Prostate gland (tissue), 2 donors: Measurements from ENCODE around the gene ABLIM1.

Source experiments
- CTCF ChIP-seq, 4 experiments: fragments of 200-600 bp in 2 of 4; fragments of 450-650 bp in 2 of 4; sonication (generic) in 2 of 4; IDR thresholded peaks; 1 replicate in 3 of 4; 2 replicates in 1 of 4; pipeline ENCODE4 v1.5.1; 2016 to 2019; ENCODE audit warnings: antibody characterized with exemption in 4 of 4, mild to moderate bottlenecking in 2 of 4, moderate library complexity in 2 of 4
- POLR2A ChIP-seq: fragments of 450-650 bp; IDR thresholded peaks from one replicate; pipeline ENCODE4 v1.6.1; 2016; ENCODE audit warnings: antibody characterized with exemption, mild to moderate bottlenecking

- TF ChIP-seq CTCF (IDR thresholded peaks at IDR 0.05), result no peak
- no peak for TF ChIP-seq POLR2A
These were observed 213.3 kb downstream of the ABLIM1 start for GRCh38 chr10:114444819-114445218.
